Thoracic aorta (tissue), 2 donors: ENCODE measurements around the gene HOXD11. TPM values are rescaled to one million over a fixed set of nuclear protein-coding genes. Genes with fewer than 3 reads are reported as not detected.

Source experiments
- ATAC-seq: fragments of 150-250 bp; one replicate; pipeline ENCODE4 v1.8.0; 2017; ENCODE audit warnings: low read depth; ENCODE audit not compliant: insufficient number of reproducible peaks, low FRiP score
- DNase-seq: peaks from one replicate; pipeline ENCODE4 v3.0.0-alpha.2; 2020; ENCODE audit warnings: low spot score
- H3K27ac ChIP-seq, 2 donors: fragments of 200-600 bp; sonication (generic); 1 replicate in 1 of 2; 2 replicates in 1 of 2; pipeline ENCODE4 v1.5.1; 2016; ENCODE audit warnings: mild to moderate bottlenecking in 2 of 2, moderate library complexity in 2 of 2
- H3K27me3 ChIP-seq: fragments of 200-600 bp; sonication (generic); replicated peaks from 2 replicates; pipeline ENCODE4 v1.6.0; 2016; ENCODE audit warnings: mild to moderate bottlenecking; ENCODE audit not compliant: insufficient read depth
- H3K36me3 ChIP-seq: fragments of 200-600 bp; sonication (generic); one replicate; pipeline ENCODE4 v1.5.1; 2016
- H3K4me1 ChIP-seq, 2 donors: fragments of 200-600 bp; sonication (generic); 1 replicate in 1 of 2; 2 replicates in 1 of 2; pipeline versions ENCODE4 v1.5.1 to v1.6.0; 2016; ENCODE audit warnings: low read depth in 2 of 2, mild to moderate bottlenecking in 1 of 2; ENCODE audit not compliant: control insufficient read depth in 1 of 2
- H3K4me3 ChIP-seq: fragments of 200-600 bp; sonication (generic); 2 replicates; pipeline ENCODE4 v1.5.1; 2016; ENCODE audit warnings: mild to moderate bottlenecking
- H3K9me3 ChIP-seq: fragments of 200-600 bp; sonication (generic); 2 replicates; pipeline ENCODE4 v1.5.1; 2016
- CTCF ChIP-seq: fragments of 200-600 bp; sonication (generic); IDR thresholded peaks from one replicate; pipeline ENCODE4 v1.5.1; 2019; ENCODE audit warnings: antibody characterized with exemption
- total RNA-seq, 2 donors: library from RNA; depleted of rRNA; stranded (reverse); fragments of >200 nt; gene quantifications; one replicate each; pipeline versions ENCODE4 v1.1.0 to v1.2.3, GENCODE V29; 2016

HOXD11 gene
- total RNA-seq, 2 donors from 2014 or later: not detected

- H3K36me3 ChIP-seq: no peaks in the 10 kb centered on the region
- H3K4me3 ChIP-seq: peak overlapping the region; percentile 71
- H3K27ac ChIP-seq: no peak overlapping the region
- no peaks in the 10 kb centered on the region for H3K27me3 ChIP-seq
- H3K4me1 ChIP-seq: peaks cover 11 to 25% of the 10 kb centered on the region in 2 donors
- TF ChIP-seq CTCF: no peak
- ATAC-seq: no peak
- H3K9me3 ChIP-seq: no peaks in the 10 kb centered on the region
- no peak for DNase-seq
Observed at GRCh38 chr2:176138923-176139660, 32.0 kb downstream of the HOXD11 start.

GRCh38 chr2:176139661-176140512 is 32.8 kb downstream of the HOXD11 start:
- peak overlapping the region; percentile 71 for H3K4me3 ChIP-seq
- no peak for ATAC-seq
- no peak for DNase-seq

GRCh38 chr2:176140513-176141317 is 33.6 kb downstream of the HOXD11 start:
- TF ChIP-seq CTCF: peak; percentile 94
- no peaks in the 10 kb centered on the region for H3K36me3 ChIP-seq
- no peaks in the 10 kb centered on the region for H3K9me3 ChIP-seq
- peak overlapping the region; percentile 71 for H3K4me3 ChIP-seq
- peak overlapping the region in 1 of 2 donors; percentile 39 for H3K27ac ChIP-seq
- peaks cover 5 to 18% of the 10 kb centered on the region in 2 donors for H3K4me1 ChIP-seq
- ATAC-seq (peak; percentile 81), DNase-seq (no peak)
- H3K27me3 ChIP-seq: no peaks in the 10 kb centered on the region

More at GRCh38 chr2:176139661-176140512, 32.8 kb downstream of the HOXD11 start:
- peaks cover 11 to 25% of the 10 kb centered on the region in 2 donors for H3K4me1 ChIP-seq
- H3K36me3 ChIP-seq: no peaks in the 10 kb centered on the region
- H3K27me3 ChIP-seq: no peaks in the 10 kb centered on the region
- peak overlapping the region in 1 of 2 donors; percentile 39 for H3K27ac ChIP-seq
- no peak for TF ChIP-seq CTCF
- no peaks in the 10 kb centered on the region for H3K9me3 ChIP-seq

- DNase-seq (no peak), ATAC-seq (no peak)
- Histone ChIP-seq H3K27ac (no peak overlapping the region), H3K36me3 (no peaks in the 10 kb centered on the region), H3K4me1 (peaks cover 5 to 13% of the 10 kb centered on the region in 2 donors), H3K4me3 (no peak overlapping the region), H3K27me3 (no peaks in the 10 kb centered on the region), H3K9me3 (no peaks in the 10 kb centered on the region)
- TF ChIP-seq CTCF: no peak
Observed at GRCh38 chr2:176142281-176142680, 35.2 kb downstream of the HOXD11 start.
